Stimulated activated CD4-positive, alpha-beta T cell treated with anti-CD3 and anti-CD28 coated beads, Interleukin-12 subunit alpha, Interleukin-12 subunit beta, amount 100 ng/mL, for 4 hours (primary cell): ENCODE measurements around the gene TMCO2.
"Not testable (repeated sequence)": the region's sequence is repeated elsewhere in the genome, so short reads cannot be mapped to it uniquely, and the experiment has no call there.

ENCODE experiments used
- DNase-seq: peaks from one replicate; pipeline ENCODE4 v3.0.0-alpha.2; 2020

Gene TMCO2

GRCh38 chr1:40247655-40248054 is at the start of gene TMCO2:
Gene TMCO2, plus strand, starts transcription at chr1:40247937. Its CDS starts 57 bp downstream, at chr1:40247994.
- no peak for DNase-seq

GRCh38 chr1:40199126-40199525 is 48.6 kb upstream of the TMCO2 start:
- DNase-seq: no peak

- DNase-seq: no peak
These were observed 42.9 kb upstream of the TMCO2 start for GRCh38 chr1:40204856-40205255.

GRCh38 chr1:40210511-40211204 is 37.1 kb upstream of the TMCO2 start:
- no peak for DNase-seq

GRCh38 chr1:40218333-40218732 is 29.4 kb upstream of the TMCO2 start:
- DNase-seq: no peak

GRCh38 chr1:40221471-40221905 is 26.2 kb upstream of the TMCO2 start:
- DNase-seq: not testable (repeated sequence)

- DNase-seq: no peak
These were observed 25.6 kb upstream of the TMCO2 start for GRCh38 chr1:40221977-40222772.

GRCh38 chr1:40224040-40224439 is 23.7 kb upstream of the TMCO2 start:
- DNase-seq: no peak

- no peak for DNase-seq
These were observed 21.5 kb upstream of the TMCO2 start for GRCh38 chr1:40226192-40226591.

GRCh38 chr1:40232444-40232843 is 15.3 kb upstream of the TMCO2 start:
- peak; percentile 43 for DNase-seq

- DNase-seq: no peak
These were observed 8.1 kb upstream of the TMCO2 start for GRCh38 chr1:40239626-40240025.

- DNase-seq: no peak
These were observed 7.3 kb upstream of the TMCO2 start for GRCh38 chr1:40240390-40240789.

- DNase-seq: no peak
These were observed 6.4 kb upstream of the TMCO2 start for GRCh38 chr1:40241362-40241761.

- no peak for DNase-seq
These were observed 4.4 kb upstream of the TMCO2 start for GRCh38 chr1:40243351-40243750.

- no peak for DNase-seq
These were observed 3.5 kb upstream of the TMCO2 start for GRCh38 chr1:40244138-40244744.

- no peak for DNase-seq
These were observed 2.1 kb upstream of the TMCO2 start for GRCh38 chr1:40245686-40246085.

- DNase-seq: no peak
These were observed 675 bp downstream of the TMCO2 start for GRCh38 chr1:40248412-40248811.

- no peak for DNase-seq
These were observed 3.7 kb downstream of the TMCO2 start for GRCh38 chr1:40251456-40251855.

- no peak for DNase-seq
These were observed 4.9 kb downstream of the TMCO2 start for GRCh38 chr1:40252601-40253000.

- no peak for DNase-seq
These were observed 7.5 kb downstream of the TMCO2 start for GRCh38 chr1:40255231-40255630.

- DNase-seq: no peak
These were observed 8.8 kb downstream of the TMCO2 start for GRCh38 chr1:40256401-40257084.

GRCh38 chr1:40257313-40257687 is 9.6 kb downstream of the TMCO2 start:
- DNase-seq: no peak

- peak; percentile 90 for DNase-seq
These were observed 10.1 kb downstream of the TMCO2 start, which contains the start of gene ZMPSTE24 for GRCh38 chr1:40257688-40258444. Gene ZMPSTE24, plus strand, starts transcription at chr1:40258236. Its CDS starts 36 bp downstream, at chr1:40258272.
